ENCODE data around the gene SVEP1.

The SVEP1 gene

GRCh38 chr9:110316261-110317075, 263.1 kb downstream of the SVEP1 start:
- DNase-seq: no peak

Data from activated CD4-positive, alpha-beta T cell treated with anti-CD3 and anti-CD28 coated beads, Interleukin-2, amount 50 U/mL, for 48 hours (primary cell).